Measurements from ENCODE around the gene OR52H1. TPM values are rescaled to one million over a fixed set of nuclear protein-coding genes. Genes with fewer than 3 reads are reported as not detected.
"Not testable (repeated sequence)": the region's sequence is repeated elsewhere in the genome, so short reads cannot be mapped to it uniquely, and the experiment has no call there.

OR52H1 gene
- 0.52 TPM for total RNA-seq

DNA sequence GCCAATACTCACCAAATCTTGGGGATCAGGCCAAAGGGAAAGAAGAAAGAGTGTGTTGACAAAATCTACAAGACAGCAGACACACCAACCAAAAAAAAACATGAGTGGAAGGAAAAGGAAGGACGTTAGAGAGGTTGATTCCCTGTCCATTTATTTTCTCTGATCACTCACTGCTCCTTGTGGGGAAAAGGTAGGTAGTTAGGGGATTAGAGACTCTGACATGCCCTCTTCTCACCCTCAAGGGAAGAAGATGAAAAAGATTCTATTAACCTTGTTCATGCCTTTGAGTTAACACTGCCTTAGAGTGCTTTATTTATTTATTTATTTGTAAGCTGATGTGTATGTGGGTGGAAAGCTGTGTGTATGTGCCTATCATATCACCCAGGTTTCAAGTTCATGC, at the start of gene OR52H1:
TSS of gene OR52H1 (minus strand) at position 101 of the 400 bp plus-strand sequence. CDS start 3,035 bp downstream, outside the sequence.
- no peaks in the 10 kb centered on the region for H3K36me3 ChIP-seq (ENCODE audit: control insufficient read depth in 3 of 3, insufficient read depth in 3 of 3, low read length in 3 of 3)
- no peaks in the 10 kb centered on the region for H3K27me3 ChIP-seq (ENCODE audit: control insufficient read depth in 3 of 3, insufficient read depth in 3 of 3, low read length in 3 of 3)
- no peaks in the 10 kb centered on the region for H3K4me1 ChIP-seq (ENCODE audit: control insufficient read depth in 3 of 3, insufficient read depth in 3 of 3, low read length in 3 of 3)
- no peak within 1 kb of the TSS for H3K27ac ChIP-seq (ENCODE audit: low read depth, low read length)
- H3K9ac ChIP-seq (ENCODE audit: low read depth in 1 of 3, low read length in 3 of 3), result no peak within 1 kb of the TSS
- H3K9me3 ChIP-seq (ENCODE audit: control insufficient read depth in 3 of 3, low read length in 3 of 3), result no peaks in the 10 kb centered on the region
- no peak within 1 kb of the TSS for H3K4me3 ChIP-seq (ENCODE audit: low read length in 3 of 3)

GRCh38 chr11:5597953-5598352, 49.6 kb upstream of the OR52H1 start:
- H3K27me3 ChIP-seq (ENCODE audit: control insufficient read depth in 3 of 3, insufficient read depth in 3 of 3, low read length in 3 of 3), result no peaks in the 10 kb centered on the region
- no peak overlapping the region for H3K4me3 ChIP-seq (ENCODE audit: low read length in 3 of 3)
- H3K4me1 ChIP-seq (ENCODE audit: control insufficient read depth in 3 of 3, insufficient read depth in 3 of 3, low read length in 3 of 3), result peaks cover 0 to 5% (median 3%) of the 10 kb centered on the region in 3 donors
- H3K9ac ChIP-seq (ENCODE audit: low read depth in 1 of 3, low read length in 3 of 3), result no peak overlapping the region
- no peaks in the 10 kb centered on the region for H3K9me3 ChIP-seq (ENCODE audit: control insufficient read depth in 3 of 3, low read length in 3 of 3)
- H3K36me3 ChIP-seq (ENCODE audit: control insufficient read depth in 3 of 3, insufficient read depth in 3 of 3, low read length in 3 of 3), result no peaks in the 10 kb centered on the region
- H3K27ac ChIP-seq (ENCODE audit: low read depth, low read length), result no peak overlapping the region

GRCh38 chr11:5596607-5597201, 48.4 kb upstream of the OR52H1 start, which contains the start of gene TRIM6:
TSS of gene TRIM6 (plus strand) at chr11:5596637. CDS start at chr11:5596898, 261 bp downstream.
- Histone ChIP-seq H3K27ac (ENCODE audit: low read depth, low read length) (no peak within 1 kb of the TSS), H3K4me1 (ENCODE audit: control insufficient read depth in 3 of 3, insufficient read depth in 3 of 3, low read length in 3 of 3) (peaks cover 0 to 5% (median 3%) of the 10 kb centered on the region in 3 donors), H3K9ac (ENCODE audit: low read depth in 1 of 3, low read length in 3 of 3) (peak within 1 kb of the TSS; percentile 41 to 74 (median 73)), H3K9me3 (ENCODE audit: control insufficient read depth in 3 of 3, low read length in 3 of 3) (no peaks in the 10 kb centered on the region), H3K27me3 (ENCODE audit: control insufficient read depth in 3 of 3, insufficient read depth in 3 of 3, low read length in 3 of 3) (no peaks in the 10 kb centered on the region), H3K4me3 (ENCODE audit: low read length in 3 of 3) (peak within 1 kb of the TSS; percentile 56 to 83 (median 72)), H3K36me3 (ENCODE audit: control insufficient read depth in 3 of 3, insufficient read depth in 3 of 3, low read length in 3 of 3) (no peaks in the 10 kb centered on the region)

- Histone ChIP-seq H3K36me3 (ENCODE audit: control insufficient read depth in 3 of 3, insufficient read depth in 3 of 3, low read length in 3 of 3) (no peaks in the 10 kb centered on the region), H3K27ac (ENCODE audit: low read depth, low read length) (no peak overlapping the region), H3K4me1 (ENCODE audit: control insufficient read depth in 3 of 3, insufficient read depth in 3 of 3, low read length in 3 of 3) (peaks cover 0 to 5% (median 3%) of the 10 kb centered on the region in 3 donors), H3K27me3 (ENCODE audit: control insufficient read depth in 3 of 3, insufficient read depth in 3 of 3, low read length in 3 of 3) (no peaks in the 10 kb centered on the region), H3K9me3 (ENCODE audit: control insufficient read depth in 3 of 3, low read length in 3 of 3) (no peaks in the 10 kb centered on the region), H3K9ac (ENCODE audit: low read depth in 1 of 3, low read length in 3 of 3) (no peak overlapping the region), H3K4me3 (ENCODE audit: low read length in 3 of 3) (no peak overlapping the region)
These were observed 44.8 kb upstream of the OR52H1 start for GRCh38 chr11:5593146-5593545.

GRCh38 chr11:5592615-5593014, 44.3 kb upstream of the OR52H1 start:
- Histone ChIP-seq H3K4me1 (ENCODE audit: control insufficient read depth in 3 of 3, insufficient read depth in 3 of 3, low read length in 3 of 3) (peaks cover 0 to 5% (median 0%) of the 10 kb centered on the region in 3 donors), H3K36me3 (ENCODE audit: control insufficient read depth in 3 of 3, insufficient read depth in 3 of 3, low read length in 3 of 3) (no peaks in the 10 kb centered on the region), H3K27ac (ENCODE audit: low read depth, low read length) (no peak overlapping the region), H3K9me3 (ENCODE audit: control insufficient read depth in 3 of 3, low read length in 3 of 3) (no peaks in the 10 kb centered on the region), H3K4me3 (ENCODE audit: low read length in 3 of 3) (no peak overlapping the region), H3K9ac (ENCODE audit: low read depth in 1 of 3, low read length in 3 of 3) (no peak overlapping the region), H3K27me3 (ENCODE audit: control insufficient read depth in 3 of 3, insufficient read depth in 3 of 3, low read length in 3 of 3) (no peaks in the 10 kb centered on the region)

DNA sequence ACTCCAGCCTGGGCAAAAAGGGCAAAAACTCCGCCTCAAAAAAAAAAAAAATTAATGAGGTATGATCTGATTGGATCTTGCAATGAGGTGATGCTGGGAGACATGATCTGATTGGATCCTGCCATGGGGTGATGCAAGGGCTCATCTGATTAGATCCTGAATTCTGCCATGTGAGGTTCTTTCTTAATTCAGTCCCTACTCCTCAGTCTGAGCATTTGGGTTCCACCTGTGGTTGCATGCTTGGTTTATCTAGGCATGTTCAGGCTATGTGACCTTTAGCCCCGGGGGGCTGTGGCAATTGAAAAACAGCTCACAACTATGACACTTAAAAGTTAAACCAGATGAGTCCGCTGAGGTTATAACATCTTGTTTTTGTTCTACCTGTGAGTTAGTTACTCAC, 43.3 kb upstream of the OR52H1 start:
- Histone ChIP-seq H3K4me1 (ENCODE audit: control insufficient read depth in 3 of 3, insufficient read depth in 3 of 3, low read length in 3 of 3) (peaks cover 0 to 1% (median 0%) of the 10 kb centered on the region in 3 donors), H3K4me3 (ENCODE audit: low read length in 3 of 3) (no peak overlapping the region), H3K9ac (ENCODE audit: low read depth in 1 of 3, low read length in 3 of 3) (no peak overlapping the region), H3K36me3 (ENCODE audit: control insufficient read depth in 3 of 3, insufficient read depth in 3 of 3, low read length in 3 of 3) (no peaks in the 10 kb centered on the region), H3K27ac (ENCODE audit: low read depth, low read length) (no peak overlapping the region), H3K9me3 (ENCODE audit: control insufficient read depth in 3 of 3, low read length in 3 of 3) (no peaks in the 10 kb centered on the region), H3K27me3 (ENCODE audit: control insufficient read depth in 3 of 3, insufficient read depth in 3 of 3, low read length in 3 of 3) (no peaks in the 10 kb centered on the region)

- H3K36me3 ChIP-seq (ENCODE audit: control insufficient read depth in 3 of 3, insufficient read depth in 3 of 3, low read length in 3 of 3); H3K9me3 ChIP-seq (ENCODE audit: control insufficient read depth in 3 of 3, low read length in 3 of 3); H3K27ac ChIP-seq (ENCODE audit: low read depth, low read length); H3K4me3 ChIP-seq (ENCODE audit: low read length in 3 of 3); H3K27me3 ChIP-seq (ENCODE audit: control insufficient read depth in 3 of 3, insufficient read depth in 3 of 3, low read length in 3 of 3); H3K9ac ChIP-seq (ENCODE audit: low read depth in 1 of 3, low read length in 3 of 3); H3K4me1 ChIP-seq (ENCODE audit: control insufficient read depth in 3 of 3, insufficient read depth in 3 of 3, low read length in 3 of 3): not testable (repeated sequence)
These were observed 41.6 kb upstream of the OR52H1 start for GRCh38 chr11:5589906-5590305.

GRCh38 chr11:5584458-5584857, 36.1 kb upstream of the OR52H1 start:
- H3K27ac ChIP-seq (ENCODE audit: low read depth, low read length); H3K4me3 ChIP-seq (ENCODE audit: low read length in 3 of 3); H3K9me3 ChIP-seq (ENCODE audit: control insufficient read depth in 3 of 3, low read length in 3 of 3); H3K27me3 ChIP-seq (ENCODE audit: control insufficient read depth in 3 of 3, insufficient read depth in 3 of 3, low read length in 3 of 3); H3K4me1 ChIP-seq (ENCODE audit: control insufficient read depth in 3 of 3, insufficient read depth in 3 of 3, low read length in 3 of 3); H3K36me3 ChIP-seq (ENCODE audit: control insufficient read depth in 3 of 3, insufficient read depth in 3 of 3, low read length in 3 of 3); H3K9ac ChIP-seq (ENCODE audit: low read depth in 1 of 3, low read length in 3 of 3): not testable (repeated sequence)

GRCh38 chr11:5581014-5581413, 32.7 kb upstream of the OR52H1 start:
- H3K36me3 ChIP-seq (ENCODE audit: control insufficient read depth in 3 of 3, insufficient read depth in 3 of 3, low read length in 3 of 3), result no peaks in the 10 kb centered on the region
- no peaks in the 10 kb centered on the region for H3K27me3 ChIP-seq (ENCODE audit: control insufficient read depth in 3 of 3, insufficient read depth in 3 of 3, low read length in 3 of 3)
- H3K9ac ChIP-seq (ENCODE audit: low read depth in 1 of 3, low read length in 3 of 3), result no peak overlapping the region
- no peaks in the 10 kb centered on the region for H3K4me1 ChIP-seq (ENCODE audit: control insufficient read depth in 3 of 3, insufficient read depth in 3 of 3, low read length in 3 of 3)
- H3K27ac ChIP-seq (ENCODE audit: low read depth, low read length), result no peak overlapping the region
- H3K4me3 ChIP-seq (ENCODE audit: low read length in 3 of 3), result no peak overlapping the region
- no peaks in the 10 kb centered on the region for H3K9me3 ChIP-seq (ENCODE audit: control insufficient read depth in 3 of 3, low read length in 3 of 3)

GRCh38 chr11:5580577-5580976, 32.2 kb upstream of the OR52H1 start, which contains the start of gene OR52B6:
TSS of gene OR52B6 (plus strand) at chr11:5580877. CDS start at chr11:5580877, 0 bp downstream.
- Histone ChIP-seq H3K4me1 (ENCODE audit: control insufficient read depth in 3 of 3, insufficient read depth in 3 of 3, low read length in 3 of 3) (no peaks in the 10 kb centered on the region), H3K27ac (ENCODE audit: low read depth, low read length) (no peak within 1 kb of the TSS), H3K27me3 (ENCODE audit: control insufficient read depth in 3 of 3, insufficient read depth in 3 of 3, low read length in 3 of 3) (no peaks in the 10 kb centered on the region), H3K9me3 (ENCODE audit: control insufficient read depth in 3 of 3, low read length in 3 of 3) (no peaks in the 10 kb centered on the region), H3K4me3 (ENCODE audit: low read length in 3 of 3) (no peak within 1 kb of the TSS), H3K9ac (ENCODE audit: low read depth in 1 of 3, low read length in 3 of 3) (no peak within 1 kb of the TSS), H3K36me3 (ENCODE audit: control insufficient read depth in 3 of 3, insufficient read depth in 3 of 3, low read length in 3 of 3) (no peaks in the 10 kb centered on the region)

Measured in skeletal muscle tissue (tissue), 4 donors.